HG03521 (cell line): ENCODE results near the gene RTN1.
A peak's percentile ranks its signal among the peaks of the same experiment; 100 is the strongest.

ENCODE experiments used
- ATAC-seq: cut with Tn5 transposase; IDR thresholded peaks from one replicate; pipeline ENCODE4 v1.9.1; 2021; ENCODE audit warnings: mild to moderate bottlenecking, moderate library complexity; ENCODE audit not compliant: unreplicated experiment

Gene RTN1

GRCh38 chr14:59870277-59871165, at the start of gene RTN1:
TSS of gene RTN1 (minus strand) at chr14:59870776. CDS start at chr14:59870630, 146 bp downstream.
- no peak for ATAC-seq

DNA sequence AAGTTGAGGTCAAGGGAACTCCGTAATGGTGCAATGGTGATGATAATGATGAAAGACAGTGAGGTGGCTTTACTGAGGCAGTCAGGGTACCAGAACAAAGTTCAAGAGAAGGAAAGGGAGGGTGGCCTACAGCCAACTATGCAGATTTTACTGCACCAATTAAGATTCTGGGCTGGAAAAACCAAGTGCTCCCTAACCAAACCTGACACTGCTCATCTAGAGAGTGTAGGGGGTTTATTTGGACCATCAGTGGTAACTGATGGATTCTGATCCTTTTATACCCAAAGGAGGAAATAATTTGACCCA, 49.8 kb upstream of the RTN1 start:
- no peak for ATAC-seq

DNA sequence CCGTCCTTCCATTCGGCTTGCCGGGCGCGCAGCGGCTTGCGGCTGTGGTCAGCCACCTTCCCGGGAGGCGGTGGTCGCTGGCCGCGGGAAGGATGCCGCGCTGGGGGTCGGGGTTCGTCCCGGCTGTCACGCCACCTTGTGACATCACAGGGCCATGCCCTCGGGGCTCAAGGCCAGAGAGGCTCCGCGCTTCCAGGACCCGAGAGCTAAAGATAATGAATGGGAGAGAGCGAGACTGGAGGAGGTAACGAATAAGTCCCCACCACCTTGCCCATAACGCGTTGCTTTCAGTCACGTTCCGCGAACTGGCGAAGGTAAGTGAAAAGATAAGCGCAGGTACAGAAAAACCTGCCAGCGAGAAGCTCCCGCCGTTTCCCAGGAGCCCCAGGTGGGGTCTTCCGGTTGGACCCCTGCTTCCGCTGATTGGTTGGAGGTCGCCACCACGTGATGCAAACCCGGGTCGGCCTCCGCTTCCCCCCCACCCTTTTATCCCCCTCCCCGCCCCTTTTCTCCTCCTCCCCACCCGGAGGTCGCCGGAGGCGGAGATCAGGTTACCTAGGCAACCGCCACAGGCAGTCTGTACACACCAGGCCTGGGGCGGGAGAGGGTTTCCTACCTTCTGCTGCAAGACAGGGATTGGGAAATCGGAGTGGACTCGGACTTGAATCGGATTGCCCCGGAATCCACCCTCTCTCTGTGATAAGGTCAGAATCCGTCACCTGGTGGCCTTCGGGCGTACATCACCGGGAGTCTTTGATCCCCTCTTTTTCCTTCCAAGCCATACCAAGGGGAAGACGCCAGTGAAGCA, 49.2 kb upstream of the RTN1 start, which contains the start of gene LRRC9:
TSS of gene LRRC9 (plus strand) at position 575 of the 808 bp plus-strand sequence.
- ATAC-seq: no peak

- ATAC-seq: peak; percentile 50
Measured at GRCh38 chr14:59918824-59919569, 48.4 kb upstream of the RTN1 start.

GRCh38 chr14:59913187-59913586, 42.6 kb upstream of the RTN1 start:
- no peak for ATAC-seq

- ATAC-seq: no peak
Measured at GRCh38 chr14:59912443-59912842, 41.9 kb upstream of the RTN1 start.

DNA sequence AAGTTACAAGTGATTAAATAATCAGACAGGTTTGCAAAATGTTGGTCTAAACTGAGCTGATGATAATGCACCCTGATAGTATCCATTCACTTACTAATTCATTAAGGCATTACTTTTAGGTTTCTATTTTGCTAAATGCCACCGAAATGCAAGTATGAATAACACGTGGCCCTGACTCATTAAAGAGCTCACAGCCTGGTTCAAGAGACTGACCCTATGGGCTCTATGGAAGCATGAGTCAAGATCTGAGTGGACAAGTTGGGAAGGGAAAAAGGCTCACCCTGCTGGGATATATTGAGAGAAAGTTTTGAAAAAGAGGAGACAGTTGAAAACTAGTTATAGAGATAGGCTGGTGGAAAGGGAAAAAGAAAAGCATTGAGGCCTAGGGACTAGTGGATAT, 34.6 kb upstream of the RTN1 start:
- no peak for ATAC-seq

DNA sequence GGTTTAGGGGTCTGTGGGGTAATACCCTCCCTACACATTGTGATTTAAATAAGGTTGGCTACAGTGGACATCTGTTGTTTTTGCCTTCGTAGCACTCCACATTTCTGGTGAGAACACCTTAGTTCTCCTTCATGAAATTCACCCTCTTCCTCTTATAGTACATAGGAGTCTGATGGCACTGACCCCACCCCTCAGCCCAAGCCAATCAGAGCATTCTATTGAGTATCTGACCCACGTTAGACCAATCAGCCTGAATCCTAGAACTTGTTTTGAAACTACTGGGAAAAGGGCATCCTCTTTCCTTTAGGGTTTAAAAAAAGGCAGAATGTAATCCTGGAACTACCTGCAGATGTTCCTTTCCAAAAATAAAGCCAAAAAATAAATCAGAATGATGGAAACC, 33.6 kb upstream of the RTN1 start:
- ATAC-seq: no peak

GRCh38 chr14:59900556-59900955, 30.0 kb upstream of the RTN1 start:
- ATAC-seq: no peak

DNA sequence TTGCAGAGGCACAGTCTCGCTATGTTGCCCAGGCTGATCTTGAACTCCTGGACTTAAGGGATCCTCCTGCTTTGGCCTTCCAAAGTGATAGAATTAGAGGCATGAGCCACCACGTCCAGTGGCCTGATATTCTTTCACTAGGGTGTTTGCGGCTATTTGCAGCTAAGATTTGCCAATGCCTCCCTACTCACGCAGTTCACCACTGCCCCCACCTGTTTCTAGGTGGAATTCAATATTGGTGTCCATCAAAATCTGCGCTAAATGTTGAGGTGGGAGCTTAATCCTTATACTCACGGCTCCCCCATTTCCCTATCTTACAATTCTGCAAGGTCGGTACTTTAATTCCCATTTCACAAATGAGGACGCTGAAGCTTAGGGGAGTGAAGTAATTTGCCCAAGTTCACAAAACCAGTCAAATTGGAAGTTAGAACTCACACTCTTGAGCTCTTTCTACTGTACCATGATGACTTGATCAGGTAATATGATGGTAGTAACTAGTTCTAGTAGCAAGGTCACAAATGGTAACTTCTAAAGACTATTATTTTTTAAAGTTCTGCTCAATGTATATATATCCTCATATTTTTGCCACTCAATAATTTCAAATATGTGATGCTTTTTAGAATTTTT, 27.3 kb upstream of the RTN1 start:
- no peak for ATAC-seq

DNA sequence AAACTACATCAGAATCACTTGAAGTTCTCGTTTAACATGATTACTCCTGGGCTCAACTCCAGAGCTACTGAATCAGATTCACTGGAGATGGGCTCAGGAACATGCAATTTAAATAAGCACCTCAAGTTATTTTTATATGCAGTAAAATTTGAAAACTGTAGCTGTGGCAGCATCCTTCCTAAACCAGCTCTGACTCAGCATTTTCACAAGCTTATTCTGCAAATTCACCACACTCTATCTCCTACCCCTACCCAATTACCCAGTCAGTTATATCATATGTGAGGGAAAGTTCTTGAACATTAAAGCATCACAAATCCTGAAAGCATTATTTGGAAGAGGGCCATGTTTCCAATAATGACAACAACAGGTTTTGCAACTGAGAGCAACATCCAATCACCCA, 25.1 kb upstream of the RTN1 start:
- no peak for ATAC-seq

- ATAC-seq: no peak
Measured at GRCh38 chr14:59890676-59891075, 20.1 kb upstream of the RTN1 start.

DNA sequence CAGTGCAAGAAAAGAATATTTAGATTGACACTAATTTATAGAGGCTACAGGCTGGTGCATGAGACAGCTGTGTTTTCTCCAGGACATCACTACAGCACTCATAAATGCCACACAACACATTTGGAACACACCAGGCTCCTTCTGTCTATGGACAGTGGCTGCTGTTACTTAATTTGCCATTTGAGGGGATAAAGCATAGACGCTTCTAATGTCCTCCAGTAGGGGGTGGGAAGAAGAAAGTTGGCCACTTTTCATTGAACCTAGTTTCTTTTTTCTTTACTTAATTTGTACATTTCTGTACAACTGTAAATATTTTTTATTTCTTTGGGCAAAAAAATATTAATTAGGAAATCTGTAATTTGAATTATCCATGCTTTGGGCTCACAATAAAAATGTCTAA, 12.4 kb upstream of the RTN1 start:
- no peak for ATAC-seq

DNA sequence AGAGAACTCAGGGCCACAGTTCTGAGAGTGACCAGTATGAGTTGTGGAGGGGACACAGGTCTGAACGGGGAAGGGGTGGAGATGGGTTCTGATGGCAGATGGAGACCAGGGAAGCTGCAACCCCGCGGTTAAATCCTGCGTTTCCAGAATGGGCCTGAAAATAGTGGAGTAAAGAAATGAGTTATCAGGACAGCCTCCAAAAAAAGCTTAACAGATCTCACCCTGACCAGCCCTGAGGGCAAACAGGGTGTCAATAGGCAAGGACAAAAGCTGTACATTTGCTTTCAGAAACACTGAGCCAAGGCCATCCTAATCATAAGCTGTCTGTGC, 555 bp upstream of the RTN1 start:
- no peak for ATAC-seq

DNA sequence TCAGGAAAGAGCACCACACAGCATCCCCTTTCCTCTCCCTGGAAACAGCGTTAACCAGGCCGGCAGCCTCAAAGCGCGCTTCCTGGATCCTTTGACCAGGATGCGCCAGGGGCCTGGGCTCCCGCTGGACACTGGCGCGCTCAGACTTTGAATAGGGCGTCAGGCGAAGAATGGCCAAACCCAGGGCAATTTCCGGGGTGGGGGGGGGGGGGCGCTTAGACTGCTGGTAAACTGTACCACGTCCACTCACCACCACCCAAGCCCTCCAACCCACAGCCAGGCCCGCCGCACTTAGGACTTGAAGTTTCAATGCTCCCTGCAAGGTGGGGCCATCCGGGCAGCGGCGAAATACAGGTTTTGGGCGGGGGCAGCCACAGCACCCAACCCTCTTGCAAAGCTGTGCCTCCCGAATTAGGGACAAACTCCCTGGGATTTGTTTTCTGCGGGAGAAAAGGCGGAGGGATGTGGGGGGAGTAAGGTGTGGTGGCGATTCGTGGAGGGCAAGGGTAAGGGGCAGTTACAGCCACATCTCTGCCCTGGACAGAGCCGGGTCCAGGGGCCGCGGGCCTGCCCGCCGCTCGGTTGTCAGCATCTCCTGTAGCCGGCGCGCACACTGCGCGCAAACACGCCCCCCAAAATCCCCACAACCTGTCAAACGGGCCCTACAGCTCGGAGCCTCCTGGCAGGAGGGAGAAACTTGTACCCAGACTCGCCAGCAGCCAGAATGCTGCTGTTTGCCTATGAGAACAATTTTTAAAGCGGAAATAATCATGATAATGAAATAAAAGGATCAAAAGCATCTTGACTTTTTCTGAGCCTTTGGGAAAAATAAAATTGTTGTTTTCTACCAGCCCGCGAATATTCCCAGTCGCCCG, 958 bp downstream of the RTN1 start:
- no peak for ATAC-seq

DNA sequence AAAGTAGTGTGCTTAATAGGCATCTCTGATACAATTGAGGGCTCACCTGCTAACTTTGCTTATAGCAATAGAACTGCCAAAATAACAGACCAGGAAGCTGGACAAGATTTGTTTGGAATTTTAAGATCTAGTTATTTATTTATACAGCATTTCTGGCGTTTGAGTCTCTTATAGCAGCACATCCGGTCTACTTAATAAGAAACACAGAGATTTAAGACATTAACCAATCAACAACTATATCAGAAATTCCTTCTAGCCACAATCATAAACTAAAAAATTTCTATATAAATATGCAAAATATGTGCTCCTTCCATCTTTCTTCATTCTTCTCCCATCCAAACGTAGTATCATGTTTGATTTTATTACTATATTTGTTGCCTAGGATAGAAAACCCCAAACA, 2.6 kb downstream of the RTN1 start:
- no peak for ATAC-seq

DNA sequence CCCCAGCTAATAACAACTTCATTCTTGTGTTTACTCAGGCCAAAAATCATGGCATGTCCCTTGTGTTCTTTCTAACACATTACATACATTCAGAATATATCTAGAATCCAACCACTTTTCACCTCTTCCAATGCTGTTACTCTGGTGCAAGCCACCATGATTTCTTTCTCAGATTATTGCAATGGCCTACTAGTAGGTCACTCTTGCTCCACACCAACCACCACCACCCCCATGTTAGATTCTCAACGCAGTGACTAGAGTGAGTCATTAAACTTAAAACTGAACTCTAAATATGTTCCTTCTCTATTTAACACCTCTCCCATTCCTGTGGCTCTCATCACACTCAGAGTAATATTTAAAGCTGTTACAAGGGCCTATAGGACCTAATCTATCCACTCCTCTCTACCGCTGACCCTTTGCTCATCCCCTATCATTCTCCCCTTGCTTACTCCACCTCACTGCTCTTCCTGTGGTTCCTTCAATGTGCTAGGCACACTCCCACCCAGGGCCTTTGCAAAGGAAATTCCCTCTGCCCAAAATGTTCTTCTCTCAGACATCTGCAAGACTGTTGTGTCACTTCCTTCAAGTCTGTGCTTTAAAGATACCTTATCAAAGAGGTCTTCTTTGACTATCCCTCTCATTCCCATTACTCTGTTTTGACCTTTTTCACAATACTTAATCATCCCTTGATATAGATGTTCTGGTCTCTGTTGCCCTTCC, 6.6 kb downstream of the RTN1 start:
- no peak for ATAC-seq

DNA sequence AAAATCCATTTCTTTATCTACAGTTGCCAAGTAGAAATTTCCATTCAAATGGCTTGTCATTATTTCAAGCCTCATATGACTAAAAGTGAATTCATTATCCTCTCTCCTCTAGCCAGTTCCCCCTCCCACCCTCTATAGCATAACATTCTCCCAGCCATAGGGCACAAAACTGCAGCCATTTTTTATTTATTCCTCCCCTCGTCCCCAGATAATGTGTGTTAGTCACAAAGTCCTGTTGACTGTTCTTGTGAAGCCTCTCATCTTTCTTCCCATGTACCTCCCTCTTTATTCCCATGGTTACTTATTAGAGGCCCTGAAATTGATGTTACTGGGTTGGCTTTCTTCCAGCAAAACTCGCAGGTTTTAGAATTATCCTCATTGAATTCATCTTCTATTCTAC, 13.2 kb downstream of the RTN1 start:
- ATAC-seq: no peak

DNA sequence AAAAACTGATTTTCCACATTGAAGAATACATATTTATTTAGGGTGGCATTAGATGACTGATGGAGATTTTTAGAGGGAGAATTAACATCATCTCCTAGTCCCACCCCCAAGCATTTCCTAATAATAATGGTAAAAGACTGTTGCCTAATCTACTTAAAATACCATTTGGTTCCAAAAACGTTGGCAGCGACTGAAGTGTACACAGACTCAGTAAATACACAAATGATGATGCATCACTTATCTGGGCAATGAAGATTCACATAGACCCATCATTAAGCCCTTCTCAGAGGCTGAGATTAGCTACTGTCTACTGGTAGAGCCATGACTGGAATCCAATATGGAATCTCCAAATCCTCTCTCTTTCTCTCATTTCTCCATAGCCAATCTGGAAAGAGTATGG, 18.2 kb downstream of the RTN1 start:
- ATAC-seq: no peak

DNA sequence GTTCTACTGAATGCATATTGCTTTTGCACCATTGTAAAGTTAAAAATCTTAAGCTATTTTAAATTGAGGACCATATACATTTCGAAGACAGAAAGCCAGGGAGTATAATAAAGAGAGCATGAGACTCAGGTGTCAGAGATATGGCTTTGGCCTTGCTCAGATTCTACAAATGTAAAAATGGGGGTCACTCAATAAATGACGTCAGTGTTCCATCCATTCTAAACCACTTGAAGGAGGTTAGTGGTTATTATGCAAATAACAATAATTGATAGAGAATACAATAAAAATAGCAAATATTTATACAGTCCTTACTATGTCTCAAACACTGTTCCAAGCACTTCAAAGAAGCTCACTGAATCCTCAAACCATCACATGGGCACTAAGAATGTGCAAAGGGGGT, 20.1 kb downstream of the RTN1 start:
- ATAC-seq: no peak
